HG03558 (cell line): ENCODE measurements around the gene RAB27B.

Experiments
- ATAC-seq: cut with Tn5 transposase; IDR thresholded peaks from one replicate; pipeline ENCODE4 v1.9.1; 2021; ENCODE audit warnings: moderate number of reproducible peaks; ENCODE audit not compliant: unreplicated experiment; ENCODE audit errors: extremely low read depth

RAB27B gene

DNA sequence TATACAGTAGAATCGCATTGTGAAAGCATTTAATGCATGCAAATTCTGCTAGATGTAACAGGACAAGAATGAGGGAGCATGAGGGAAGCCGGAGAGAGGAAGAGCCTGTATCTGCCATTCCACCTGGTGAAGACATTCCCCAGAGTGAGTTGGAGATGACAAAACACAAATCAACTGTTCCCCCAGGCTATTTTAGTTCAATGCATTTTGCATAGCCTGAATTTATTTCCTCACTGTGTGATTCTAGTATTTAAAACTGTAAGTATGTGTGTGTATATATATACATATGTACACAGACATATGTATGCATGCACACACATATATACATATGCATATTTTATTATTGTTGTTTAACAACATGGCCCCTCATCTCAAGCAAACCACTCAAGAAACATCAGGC, 76.3 kb downstream of the RAB27B start:
- no peak for ATAC-seq

DNA sequence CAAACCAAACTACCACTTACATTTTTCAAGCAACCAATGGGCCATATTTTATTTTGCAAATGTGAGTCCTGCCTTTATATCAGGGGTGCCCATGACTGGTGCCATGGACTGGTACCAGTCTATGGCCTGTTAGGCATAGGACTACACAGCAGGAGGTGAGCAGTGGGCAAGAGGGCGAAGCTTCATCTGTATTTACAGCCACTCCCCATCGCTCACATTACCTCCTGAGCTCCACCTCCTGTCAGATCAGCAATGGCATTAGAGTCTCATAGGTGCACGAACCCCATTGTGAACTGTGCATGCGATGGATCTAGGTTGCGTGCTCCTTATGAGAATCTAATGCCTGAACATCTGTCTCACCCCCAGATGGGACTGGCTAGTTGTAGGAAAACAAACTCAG, 77.4 kb downstream of the RAB27B start:
- ATAC-seq = no peak

DNA sequence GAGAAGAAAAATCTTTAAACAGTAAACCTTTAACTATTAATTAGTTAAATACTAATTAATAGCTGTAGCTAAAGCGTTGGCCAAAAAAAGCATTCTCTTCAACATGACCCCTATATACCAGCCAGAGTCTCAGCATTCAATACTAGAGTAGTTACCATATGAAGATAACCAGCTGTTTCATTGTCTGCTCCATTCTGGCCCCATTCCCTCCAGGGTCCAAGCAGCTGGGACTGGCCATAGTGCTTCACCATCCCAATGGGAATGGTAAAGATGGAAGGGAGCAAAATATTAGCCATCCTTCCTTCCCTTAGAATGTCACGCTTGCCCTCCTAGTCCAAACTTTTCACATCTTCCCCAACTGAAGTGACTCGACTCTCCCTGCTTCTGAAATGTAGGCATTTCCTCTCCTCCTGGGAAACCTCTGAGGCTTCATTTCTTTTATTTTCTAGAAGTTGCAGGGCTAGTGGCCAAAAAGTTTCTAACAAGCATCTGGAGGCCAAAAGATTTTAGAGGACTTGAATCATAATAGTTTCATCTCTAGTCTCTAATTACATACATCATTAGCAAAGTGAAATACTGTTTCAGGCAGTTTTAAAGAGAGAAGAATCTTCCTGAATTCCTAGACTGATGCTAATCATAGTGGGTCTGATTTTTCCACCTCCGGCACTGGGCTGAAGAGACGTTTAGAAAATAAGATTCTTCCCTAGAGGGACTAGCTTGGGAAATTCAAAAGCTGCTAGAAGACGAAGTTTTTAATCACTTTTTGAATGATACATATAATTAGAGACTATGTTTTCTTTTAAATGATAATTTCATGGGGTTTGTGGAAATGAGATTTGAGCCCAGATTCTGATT, 78.3 kb downstream of the RAB27B start:
- ATAC-seq = no peak

DNA sequence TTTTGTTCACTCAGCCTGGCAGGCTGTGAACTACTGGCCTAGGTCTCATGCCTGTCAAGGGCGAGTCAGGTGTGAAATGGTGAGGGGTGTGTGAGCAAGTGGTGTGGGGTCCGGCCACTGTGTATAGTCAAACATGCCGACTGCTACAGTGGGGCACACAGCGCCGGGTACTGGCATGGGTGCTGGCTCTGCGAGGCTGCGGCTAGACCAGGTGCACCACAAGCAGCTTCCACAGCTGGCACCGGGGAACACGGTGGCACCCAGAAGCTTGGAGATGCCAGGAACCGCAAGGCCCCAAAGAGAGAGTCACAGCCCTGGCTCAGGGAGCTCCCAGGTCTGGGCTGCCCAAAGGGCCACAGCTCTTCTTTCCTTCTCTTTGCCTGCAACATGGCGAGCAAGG, 81.3 kb downstream of the RAB27B start:
- ATAC-seq = no peak

DNA sequence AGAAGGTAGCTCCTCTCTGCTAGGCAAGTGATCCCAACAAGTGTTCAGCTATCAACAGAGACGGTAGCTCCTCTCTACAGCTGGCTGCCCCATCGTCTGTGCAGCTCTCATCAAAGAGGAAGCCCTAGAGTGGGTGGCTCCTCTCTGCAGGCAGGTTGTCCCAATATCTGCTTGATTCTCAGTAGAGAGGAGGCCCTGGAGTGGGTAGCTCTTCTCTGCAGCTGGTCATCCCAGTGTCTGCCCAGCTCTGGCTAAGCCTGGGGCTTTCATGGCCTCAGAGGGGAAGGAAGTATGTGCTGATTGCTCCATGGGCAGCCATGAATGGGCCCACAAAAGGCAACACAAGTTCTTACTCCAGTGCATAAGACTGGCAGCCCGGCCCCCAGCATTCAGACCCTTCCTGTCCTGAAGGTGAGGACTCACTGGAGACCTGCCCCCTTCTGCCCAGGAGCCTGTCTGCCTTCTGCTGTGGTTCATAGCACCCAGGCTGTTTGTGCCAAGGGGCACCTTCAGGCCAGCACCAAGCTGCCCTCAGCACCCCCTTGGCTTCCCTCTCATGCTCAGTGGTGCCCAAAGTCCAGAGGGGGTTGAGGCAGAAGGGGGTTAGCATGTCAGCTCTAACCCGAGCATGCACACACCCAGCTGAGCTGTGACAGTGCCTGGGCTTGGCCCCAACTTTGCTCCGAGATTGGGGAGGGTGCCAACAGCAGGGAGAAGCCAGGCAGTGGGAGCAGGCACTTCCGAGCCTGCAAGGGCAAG, 82.1 kb downstream of the RAB27B start:
- no peak for ATAC-seq

DNA sequence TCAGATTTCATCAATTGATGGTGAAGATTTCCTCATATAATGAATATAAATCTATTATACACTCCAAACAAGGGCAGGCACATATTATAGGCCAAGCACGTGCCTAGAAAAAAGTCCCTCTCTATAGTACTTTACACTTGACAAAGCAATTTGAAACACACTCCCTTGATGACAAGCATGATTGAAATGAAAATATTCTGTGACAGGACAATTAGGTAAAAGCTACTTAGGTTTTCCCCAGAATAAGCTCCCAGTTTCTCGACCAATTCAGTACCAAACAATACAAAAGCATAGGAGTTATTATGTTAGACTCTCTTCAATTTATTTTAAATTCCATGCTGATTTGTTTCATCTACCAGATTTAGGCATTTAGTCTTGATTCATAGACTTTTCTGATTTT, 83.3 kb downstream of the RAB27B start:
- ATAC-seq = no peak

DNA sequence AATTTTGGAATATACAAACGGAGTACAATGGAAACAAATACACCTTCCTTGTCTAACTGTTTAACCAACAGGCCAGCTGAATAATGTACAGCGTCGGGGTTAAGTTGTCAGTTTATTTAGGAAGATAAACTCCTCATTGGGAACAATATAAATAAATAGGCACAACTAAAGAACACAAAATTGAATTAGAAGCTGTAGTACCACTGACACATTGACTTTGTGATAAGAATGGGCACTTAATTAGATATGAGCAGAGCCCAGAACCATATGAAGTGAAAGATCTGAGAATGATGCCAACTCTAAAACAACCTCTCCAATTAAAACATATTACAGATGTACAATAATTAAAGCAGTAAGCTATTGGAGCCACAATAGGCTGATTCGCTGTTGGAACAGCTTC, 86.5 kb downstream of the RAB27B start:
- no peak for ATAC-seq

DNA sequence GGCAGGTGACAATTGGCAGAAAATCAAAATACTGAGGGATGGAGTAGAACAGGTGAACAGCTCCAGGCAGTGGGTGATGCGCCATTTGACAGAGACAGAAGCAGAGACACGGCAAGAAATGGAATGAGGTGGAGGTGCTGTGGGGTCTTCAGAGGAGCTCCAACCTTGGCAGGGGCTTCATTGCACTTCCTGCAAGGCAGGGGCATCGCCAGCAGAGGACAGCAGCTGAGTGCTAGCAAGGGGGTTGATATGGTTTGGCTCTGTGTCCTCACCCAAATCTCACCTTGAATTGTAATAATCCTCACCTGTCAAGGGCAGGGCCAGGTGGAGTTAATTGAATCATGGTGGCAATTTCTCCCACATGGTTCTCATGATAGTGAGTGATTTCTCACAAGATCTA, 88.2 kb downstream of the RAB27B start:
- no peak for ATAC-seq

DNA sequence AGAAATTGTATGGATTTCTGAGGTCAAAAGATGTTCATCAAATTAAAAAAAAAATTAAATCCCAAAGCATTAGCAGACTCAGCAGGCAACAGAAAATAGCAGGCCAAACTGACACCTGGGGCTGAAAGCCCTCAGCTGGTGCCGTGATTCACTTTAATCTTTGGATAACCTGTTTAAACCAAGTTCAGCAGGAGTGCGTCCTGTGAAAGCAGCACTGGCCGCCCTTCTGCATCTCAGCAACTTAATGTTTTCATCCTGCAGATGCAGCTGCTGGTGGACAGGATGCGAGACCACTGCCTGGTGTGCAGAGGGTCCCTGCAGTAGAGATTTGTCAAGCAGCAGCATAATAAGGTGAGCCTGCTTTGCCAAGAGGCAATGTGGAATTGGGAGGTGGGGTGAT, 89.8 kb downstream of the RAB27B start:
- no peak for ATAC-seq

DNA sequence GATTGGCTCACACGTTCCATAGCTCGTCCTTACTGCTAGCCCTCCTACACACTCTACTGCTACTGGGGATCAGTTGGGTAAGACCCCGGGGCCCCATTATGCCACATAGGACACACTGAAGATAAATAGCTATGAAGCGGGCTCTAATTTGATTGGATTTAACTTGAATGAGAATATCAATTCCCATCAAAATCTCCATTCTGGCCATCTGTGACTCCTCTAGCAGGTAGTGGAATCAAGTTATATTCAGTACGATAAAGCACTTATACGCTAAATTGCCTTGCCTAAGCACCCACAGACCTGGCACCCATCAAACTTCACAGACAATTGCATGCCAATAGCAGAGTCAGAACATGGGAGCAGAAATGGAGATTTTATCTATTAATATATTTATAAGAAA, 91.1 kb downstream of the RAB27B start:
- no peak for ATAC-seq

DNA sequence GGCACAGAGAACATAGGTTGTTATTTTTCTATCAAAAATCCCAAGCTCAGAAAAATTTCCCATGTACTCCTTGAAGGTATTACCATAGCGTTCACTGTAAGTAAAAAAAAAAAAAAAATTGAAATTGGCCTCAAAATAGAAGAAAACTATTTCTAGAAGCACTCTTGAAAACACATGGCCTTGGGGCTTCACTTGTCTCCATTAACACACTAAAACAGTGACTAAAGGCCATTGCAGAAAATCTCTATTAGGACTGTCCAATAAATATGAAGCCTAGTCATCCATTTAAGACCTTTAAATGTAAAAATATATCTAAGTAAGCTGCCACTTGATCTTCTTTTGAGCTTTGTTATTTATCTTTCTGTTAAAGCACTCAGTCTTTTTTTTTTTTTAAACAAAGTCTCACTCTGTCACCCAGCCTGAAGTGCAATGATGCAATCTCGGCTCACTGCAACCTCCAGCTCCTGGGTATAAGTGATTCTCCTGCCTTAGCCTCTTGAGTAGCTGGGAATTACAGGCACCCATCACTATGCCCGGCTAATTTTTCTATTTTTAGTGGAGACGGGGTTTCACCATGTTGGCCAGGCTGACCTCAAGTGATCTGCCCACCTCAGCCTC, 95.2 kb downstream of the RAB27B start:
- no peak for ATAC-seq

DNA sequence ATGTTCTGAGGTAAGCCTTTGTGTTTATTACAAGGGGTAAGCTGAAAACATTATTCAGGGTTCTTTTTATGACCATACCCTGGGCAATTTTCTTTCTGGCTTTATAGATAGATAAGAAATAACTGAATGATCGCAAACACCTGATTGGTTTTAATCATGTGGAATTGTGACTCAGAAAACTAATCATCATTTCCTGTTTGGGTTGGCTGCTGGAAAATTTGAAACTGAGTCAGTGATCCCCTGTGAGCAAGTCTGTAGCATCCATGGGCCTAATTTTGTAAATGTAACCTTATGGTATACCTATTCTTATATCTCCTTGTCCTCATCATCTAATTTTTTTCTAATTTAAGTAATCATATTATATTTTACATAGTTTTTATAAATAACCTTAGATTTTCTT, 96.7 kb downstream of the RAB27B start:
- ATAC-seq = no peak

DNA sequence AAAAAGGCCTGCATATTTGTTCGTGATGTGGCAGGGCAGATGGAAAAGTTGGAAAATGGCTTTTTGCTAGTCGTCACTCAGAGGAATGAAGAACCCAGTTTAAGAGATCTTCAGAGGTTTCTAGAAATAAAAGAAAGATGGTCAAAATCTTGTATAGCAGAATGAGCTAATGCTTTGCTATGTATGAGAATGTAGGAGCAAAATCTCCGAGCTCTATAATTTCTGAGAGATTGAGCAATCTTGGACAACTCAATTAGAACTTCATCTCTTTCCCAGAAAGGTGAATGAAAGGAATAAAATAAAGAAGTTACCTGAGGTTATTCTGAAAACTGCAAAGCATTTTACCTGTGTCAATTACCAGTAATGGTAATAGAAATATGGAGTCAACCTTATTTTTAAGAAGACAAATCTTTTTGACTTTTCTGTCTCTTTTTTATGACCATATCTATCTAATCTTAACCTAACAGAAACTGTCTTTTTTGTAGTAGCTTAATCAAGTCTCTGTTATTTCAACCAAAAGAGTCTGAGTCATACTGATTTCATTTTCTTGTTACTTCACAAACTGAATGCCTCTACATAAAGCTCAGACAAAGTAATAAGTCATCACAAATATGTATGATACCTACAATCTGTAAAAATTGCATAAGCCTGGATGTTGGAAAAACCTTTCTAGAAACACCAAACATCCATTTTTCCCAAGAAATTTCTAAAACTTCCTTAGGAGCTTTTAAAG, 98.5 kb downstream of the RAB27B start:
- ATAC-seq = no peak

DNA sequence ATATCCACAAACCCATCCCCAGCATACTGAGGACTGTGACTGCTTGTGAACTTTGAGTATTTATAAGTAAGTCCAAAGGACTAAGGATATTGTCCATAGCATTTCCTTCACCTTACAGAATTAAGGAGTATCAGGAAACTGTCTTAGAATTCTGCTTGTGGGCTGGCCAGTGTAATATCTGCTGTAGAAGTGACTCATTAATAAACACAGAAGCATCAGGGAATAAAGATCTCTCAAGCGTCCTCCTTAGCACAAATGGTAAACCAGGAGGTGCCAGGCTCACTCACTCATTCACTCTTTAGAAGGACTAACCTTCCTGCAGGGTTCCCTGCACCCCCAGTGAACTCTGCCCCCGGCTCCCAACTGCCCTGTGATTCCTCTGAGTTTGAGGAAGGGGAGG, 100.0 kb downstream of the RAB27B start:
- ATAC-seq = no peak

DNA sequence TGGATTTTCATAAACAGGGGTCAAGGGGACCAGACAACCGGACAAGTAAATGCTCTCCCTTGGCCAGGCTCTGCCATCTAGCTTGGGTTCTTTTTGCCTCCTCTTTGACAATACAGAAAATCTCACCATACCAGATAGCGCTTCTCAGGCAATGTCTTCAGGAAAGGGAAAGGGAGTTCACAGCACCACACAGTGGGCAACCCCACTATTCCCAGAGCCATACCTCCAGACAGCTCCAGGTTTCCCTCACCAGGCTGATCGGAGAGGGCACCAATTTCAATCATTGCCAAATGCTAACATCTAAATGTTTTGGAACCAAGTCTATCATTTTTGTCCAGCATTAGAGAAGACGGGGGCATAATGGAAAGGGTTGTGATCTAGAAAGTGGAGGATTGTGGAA, 102.9 kb downstream of the RAB27B start:
- no peak for ATAC-seq

DNA sequence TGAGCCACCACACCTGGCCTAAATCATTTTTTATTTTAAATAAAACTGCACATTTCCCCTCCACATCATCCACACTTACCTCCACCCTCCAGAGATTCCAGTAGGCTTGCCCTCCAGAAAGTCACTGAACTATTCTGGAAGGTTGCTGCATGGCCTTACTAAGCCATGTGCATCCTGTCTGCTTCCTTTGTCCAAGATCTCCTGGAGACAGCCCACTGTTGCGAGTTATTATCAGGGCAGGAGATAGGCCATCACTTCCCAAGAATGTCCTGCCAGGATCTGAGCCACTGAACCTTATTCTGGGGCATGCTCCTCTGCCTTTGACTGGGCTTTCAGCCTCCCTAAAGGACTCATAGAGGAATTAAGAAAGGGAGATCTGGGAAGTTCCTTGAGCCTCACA, 104.2 kb downstream of the RAB27B start:
- no peak for ATAC-seq

DNA sequence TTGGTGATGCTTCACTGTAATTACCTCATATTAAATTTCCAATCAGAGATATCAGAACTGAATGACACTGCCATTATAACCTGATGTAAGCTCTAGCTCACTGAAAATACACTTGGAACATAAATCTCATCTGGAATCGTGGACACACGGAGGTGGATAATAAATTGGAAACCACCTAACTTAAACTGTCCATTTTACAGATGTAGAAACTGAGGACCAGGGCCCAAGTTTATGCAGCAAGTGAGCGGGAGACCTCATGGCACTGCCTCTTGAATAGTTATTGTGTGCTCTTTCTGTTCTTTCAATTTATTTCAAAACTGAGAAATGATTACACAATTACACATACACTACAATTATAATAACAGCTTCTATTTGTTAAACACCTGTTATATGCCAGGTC, 110.2 kb downstream of the RAB27B start:
- ATAC-seq = no peak

DNA sequence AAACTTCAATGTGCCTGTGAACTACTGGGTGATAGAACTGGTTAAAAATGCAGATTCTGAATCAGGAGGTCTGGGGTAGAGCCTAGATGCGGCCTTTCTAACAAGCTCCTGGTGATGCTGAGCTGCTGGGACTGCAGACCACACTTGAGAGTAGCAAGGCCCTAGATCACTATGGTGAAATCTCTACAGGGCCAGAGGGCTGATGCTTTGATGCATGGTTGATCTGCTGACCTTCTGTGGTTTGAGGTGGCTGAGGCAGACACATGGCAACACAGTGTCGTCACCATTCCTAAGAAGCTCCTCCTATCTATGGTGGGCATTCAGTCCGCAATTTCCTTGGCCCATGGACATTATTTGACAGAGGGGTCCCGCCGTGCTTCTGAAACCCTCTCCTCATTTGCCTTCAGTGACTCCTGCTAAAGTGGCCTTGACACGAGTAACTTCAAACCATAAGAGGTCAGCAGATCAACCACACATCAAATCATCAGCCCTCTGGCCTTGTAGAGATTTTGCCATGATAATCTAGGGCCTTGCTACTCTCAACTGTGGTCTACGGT, 111.2 kb downstream of the RAB27B start:
- ATAC-seq = no peak

DNA sequence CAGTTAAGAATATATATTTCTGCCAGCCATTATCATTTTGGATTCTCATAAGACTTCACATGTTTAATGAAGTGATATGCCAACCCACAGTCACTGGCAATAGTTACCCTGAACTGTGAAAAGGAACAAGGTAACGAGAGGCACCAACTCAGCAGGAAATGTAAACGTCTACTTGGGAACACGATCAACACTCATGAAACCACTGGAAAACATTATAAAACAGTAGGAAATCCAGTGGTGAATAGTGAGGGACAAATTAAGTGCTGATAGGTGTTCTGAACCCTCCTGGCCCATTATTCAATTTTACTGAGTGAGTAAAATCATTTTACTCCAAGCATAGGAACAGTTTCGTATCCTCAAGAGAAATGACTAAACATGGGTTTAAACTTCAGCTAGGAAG, 113.9 kb downstream of the RAB27B start:
- ATAC-seq = no peak

DNA sequence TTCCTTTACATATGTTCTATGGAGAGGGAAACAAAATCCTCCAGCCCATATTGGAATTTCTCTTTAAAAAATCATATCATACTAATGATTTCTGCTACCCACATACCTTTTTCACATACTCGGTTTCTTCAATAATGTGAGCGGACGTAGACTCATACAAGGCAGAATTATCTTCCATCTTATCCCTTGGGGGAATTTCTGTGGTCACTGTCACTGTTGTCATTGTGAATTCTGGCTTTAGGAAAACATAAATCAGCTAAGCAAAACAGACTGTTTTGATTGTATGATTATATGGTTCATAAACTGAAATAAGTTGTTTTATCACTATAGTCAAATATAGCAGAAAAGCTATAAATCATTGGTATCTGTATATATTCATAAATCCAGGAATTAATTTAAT, 114.3 kb downstream of the RAB27B start:
- ATAC-seq = no peak
